ENCODE measurements around the gene DES.

DES gene

DNA sequence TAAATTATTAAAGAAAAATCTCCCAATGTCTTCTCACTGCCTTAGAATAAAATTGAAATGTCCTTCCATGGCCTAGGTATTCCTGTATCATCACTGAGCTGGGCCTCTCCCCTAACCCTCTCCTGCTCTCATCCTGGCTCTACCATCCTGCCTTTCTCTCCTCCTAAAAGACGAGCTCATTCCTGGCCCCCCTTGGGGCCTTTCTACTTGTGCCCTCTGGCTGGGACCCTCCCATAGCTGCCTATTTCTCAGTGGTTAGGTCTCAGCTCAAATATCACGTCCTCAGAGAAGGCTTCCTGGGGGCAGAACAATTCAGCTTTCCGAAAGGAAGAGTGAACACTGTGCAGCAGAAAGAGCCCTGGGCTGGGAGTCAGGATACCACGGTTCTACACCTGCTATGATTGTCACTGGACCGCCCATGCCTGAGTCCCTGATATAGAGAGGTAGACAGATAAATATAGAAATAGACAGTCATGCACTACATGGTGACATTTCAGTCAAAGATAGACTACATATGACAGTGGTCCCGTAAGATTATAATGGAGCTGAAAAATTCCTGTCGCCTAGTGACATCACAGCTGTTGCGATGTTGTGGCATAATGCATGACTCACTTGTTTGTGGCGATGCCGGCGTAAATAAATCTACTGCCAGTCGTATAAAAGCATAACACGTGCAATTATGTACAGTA, 39.9 kb upstream of the DES start:
- no peaks in the 10 kb centered on the region for H3K9me3 ChIP-seq (replicated peaks; ENCODE audit: insufficient read depth, low read length)
- H3K79me2 ChIP-seq (ENCODE audit: low read length): no peaks in the 10 kb centered on the region
- no peaks in the 10 kb centered on the region for H3F3A ChIP-seq (ENCODE audit: insufficient read depth, low read length)
- no peak overlapping the region for H2AFZ ChIP-seq (ENCODE audit: low read length)
- H3K9me2 ChIP-seq (replicated peaks; ENCODE audit: insufficient read depth, low read length): no peaks in the 10 kb centered on the region
- H3K27me3 ChIP-seq (replicated peaks; ENCODE audit: insufficient read depth, low read length): no peaks in the 10 kb centered on the region
- DNase-seq: no peak
- no peak overlapping the region for H3K4me2 ChIP-seq (ENCODE audit: low read depth, low read length)
- H3K9ac ChIP-seq (ENCODE audit: low read length): no peak overlapping the region
- no peak overlapping the region for H3K27ac ChIP-seq (ENCODE audit: low read length)
- no peaks in the 10 kb centered on the region for H3K4me1 ChIP-seq (ENCODE audit: low read length)
- no peaks in the 10 kb centered on the region; the same call in none of the 2 replicates for H3K36me3 ChIP-seq (replicated peaks; ENCODE audit: insufficient read depth, low read length)
- no peaks in the 10 kb centered on the region for H4K20me1 ChIP-seq (ENCODE audit: insufficient read depth, low read length)
- H3K4me3 ChIP-seq (ENCODE audit: low read length): no peak overlapping the region
- TF ChIP-seq EZH2phosphoT487 (IDR thresholded peaks at IDR 0.05; ENCODE audit: low read length) (no peak), EZH2 (optimal IDR thresholded peaks at IDR 0.05; ENCODE audit: low read depth, low read length) (no peak)
- TF ChIP-seq, protein P1, sequence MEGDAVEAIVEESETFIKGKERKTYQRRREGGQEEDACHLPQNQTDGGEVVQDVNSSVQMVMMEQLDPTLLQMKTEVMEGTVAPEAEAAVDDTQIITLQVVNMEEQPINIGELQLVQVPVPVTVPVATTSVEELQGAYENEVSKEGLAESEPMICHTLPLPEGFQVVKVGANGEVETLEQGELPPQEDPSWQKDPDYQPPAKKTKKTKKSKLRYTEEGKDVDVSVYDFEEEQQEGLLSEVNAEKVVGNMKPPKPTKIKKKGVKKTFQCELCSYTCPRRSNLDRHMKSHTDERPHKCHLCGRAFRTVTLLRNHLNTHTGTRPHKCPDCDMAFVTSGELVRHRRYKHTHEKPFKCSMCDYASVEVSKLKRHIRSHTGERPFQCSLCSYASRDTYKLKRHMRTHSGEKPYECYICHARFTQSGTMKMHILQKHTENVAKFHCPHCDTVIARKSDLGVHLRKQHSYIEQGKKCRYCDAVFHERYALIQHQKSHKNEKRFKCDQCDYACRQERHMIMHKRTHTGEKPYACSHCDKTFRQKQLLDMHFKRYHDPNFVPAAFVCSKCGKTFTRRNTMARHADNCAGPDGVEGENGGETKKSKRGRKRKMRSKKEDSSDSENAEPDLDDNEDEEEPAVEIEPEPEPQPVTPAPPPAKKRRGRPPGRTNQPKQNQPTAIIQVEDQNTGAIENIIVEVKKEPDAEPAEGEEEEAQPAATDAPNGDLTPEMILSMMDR (IDR thresholded peaks at IDR 0.05; ENCODE audit: low read length): no peak

DNA sequence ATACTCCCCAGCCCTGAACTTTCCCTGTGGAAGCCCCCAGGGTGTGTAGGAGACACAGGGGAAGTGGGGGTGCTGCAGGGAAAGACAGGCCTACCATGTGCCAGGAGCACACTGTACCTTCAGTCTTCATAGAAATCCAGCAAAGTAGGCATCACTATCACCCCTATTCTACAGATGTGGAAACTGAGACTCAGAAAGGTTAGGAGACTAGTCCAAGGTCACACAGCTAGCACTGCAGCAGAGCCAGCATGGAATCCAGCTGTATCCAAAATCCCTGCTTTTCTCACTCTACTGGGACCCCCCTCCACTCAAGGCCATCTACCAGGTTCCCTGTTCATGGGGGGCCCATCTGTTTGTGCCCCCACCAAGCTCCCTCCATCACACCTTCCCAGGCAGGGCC, 37.3 kb upstream of the DES start:
- Histone ChIP-seq H3K9me2 (replicated peaks; ENCODE audit: insufficient read depth, low read length) (no peaks in the 10 kb centered on the region), H3F3A (ENCODE audit: insufficient read depth, low read length) (no peaks in the 10 kb centered on the region), H3K79me2 (ENCODE audit: low read length) (peaks cover 3% of the 10 kb centered on the region), H3K4me1 (ENCODE audit: low read length) (no peaks in the 10 kb centered on the region), H3K36me3 (replicated peaks; ENCODE audit: insufficient read depth, low read length) (peaks cover 6% of the 10 kb centered on the region; the same call in 1 of the 2 replicates), H3K9me3 (replicated peaks; ENCODE audit: insufficient read depth, low read length) (no peaks in the 10 kb centered on the region), H3K9ac (ENCODE audit: low read length) (no peak overlapping the region), H2AFZ (ENCODE audit: low read length) (no peak overlapping the region), H3K27me3 (replicated peaks; ENCODE audit: insufficient read depth, low read length) (no peaks in the 10 kb centered on the region), H3K27ac (ENCODE audit: low read length) (no peak overlapping the region), H4K20me1 (ENCODE audit: insufficient read depth, low read length) (no peaks in the 10 kb centered on the region), H3K4me3 (ENCODE audit: low read length) (no peak overlapping the region), H3K4me2 (ENCODE audit: low read depth, low read length) (no peak overlapping the region)
- DNase-seq: no peak
- TF ChIP-seq, protein P1 (IDR thresholded peaks at IDR 0.05; ENCODE audit: low read length): no peak
- TF ChIP-seq EZH2phosphoT487 (IDR thresholded peaks at IDR 0.05; ENCODE audit: low read length) (no peak), EZH2 (optimal IDR thresholded peaks at IDR 0.05; ENCODE audit: low read depth, low read length) (no peak)

DNA sequence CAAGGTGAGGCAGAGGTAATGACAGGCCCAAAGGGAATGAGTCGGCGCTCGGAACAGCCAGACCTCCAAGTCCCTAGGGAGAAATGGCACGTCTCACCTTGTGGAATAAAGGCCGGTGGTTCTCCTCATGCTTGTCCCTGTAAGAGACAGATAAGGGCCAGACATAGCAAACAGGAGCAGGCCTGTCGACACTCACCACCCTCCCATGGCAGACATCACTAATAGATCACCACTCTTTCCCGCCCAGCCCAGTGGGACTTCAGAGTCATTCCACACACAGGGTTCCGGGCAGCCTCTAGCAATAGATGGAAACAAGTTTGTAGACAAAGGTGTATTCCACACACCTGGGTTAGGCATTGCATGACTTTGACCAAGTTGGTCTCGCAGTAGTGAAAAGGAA, 36.7 kb upstream of the DES start:
- no peak overlapping the region for H3K4me2 ChIP-seq (ENCODE audit: low read depth, low read length)
- peaks cover 8% of the 10 kb centered on the region for H3K79me2 ChIP-seq (ENCODE audit: low read length)
- no peaks in the 10 kb centered on the region for H4K20me1 ChIP-seq (ENCODE audit: insufficient read depth, low read length)
- TF ChIP-seq EZH2phosphoT487 (IDR thresholded peaks at IDR 0.05; ENCODE audit: low read length) (no peak), EZH2 (optimal IDR thresholded peaks at IDR 0.05; ENCODE audit: low read depth, low read length) (no peak)
- TF ChIP-seq, protein P1 (IDR thresholded peaks at IDR 0.05; ENCODE audit: low read length): no peak
- H3F3A ChIP-seq (ENCODE audit: insufficient read depth, low read length): no peaks in the 10 kb centered on the region
- no peak for DNase-seq
- no peaks in the 10 kb centered on the region for H3K9me2 ChIP-seq (replicated peaks; ENCODE audit: insufficient read depth, low read length)
- H3K4me3 ChIP-seq (ENCODE audit: low read length): no peak overlapping the region
- H2AFZ ChIP-seq (ENCODE audit: low read length): no peak overlapping the region
- H3K4me1 ChIP-seq (ENCODE audit: low read length): no peaks in the 10 kb centered on the region
- H3K27ac ChIP-seq (ENCODE audit: low read length): no peak overlapping the region
- no peaks in the 10 kb centered on the region for H3K27me3 ChIP-seq (replicated peaks; ENCODE audit: insufficient read depth, low read length)
- peaks cover 8% of the 10 kb centered on the region; the same call in 1 of the 2 replicates for H3K36me3 ChIP-seq (replicated peaks; ENCODE audit: insufficient read depth, low read length)
- H3K9ac ChIP-seq (ENCODE audit: low read length): no peak overlapping the region
- no peaks in the 10 kb centered on the region for H3K9me3 ChIP-seq (replicated peaks; ENCODE audit: insufficient read depth, low read length)
